GM18519 (cell line): ENCODE results near the gene TBC1D22A.

Experiments used
- ATAC-seq: cut with Tn5 transposase; IDR thresholded peaks from one replicate; pipeline ENCODE4 v1.9.1; 2021; ENCODE audit warnings: mild to moderate bottlenecking, moderate library complexity; ENCODE audit not compliant: unreplicated experiment, low FRiP score

TBC1D22A gene

GRCh38 chr22:46897246-46897623 is 134.8 kb downstream of the TBC1D22A start:
- no peak for ATAC-seq

- ATAC-seq, result no peak
Observed at GRCh38 chr22:46900549-46900948, 138.1 kb downstream of the TBC1D22A start.

GRCh38 chr22:46902436-46902835 is 140.0 kb downstream of the TBC1D22A start:
- ATAC-seq, result no peak

- no peak for ATAC-seq
Observed at GRCh38 chr22:46902998-46903916, 140.8 kb downstream of the TBC1D22A start.

- ATAC-seq, result no peak
Observed at GRCh38 chr22:46905415-46905814, 143.0 kb downstream of the TBC1D22A start.

- ATAC-seq, result no peak
Observed at GRCh38 chr22:46905834-46906233, 143.4 kb downstream of the TBC1D22A start.

- no peak for ATAC-seq
Observed at GRCh38 chr22:46906326-46907045, 144.0 kb downstream of the TBC1D22A start.

- ATAC-seq, result no peak
Observed at GRCh38 chr22:46907241-46908215, 145.1 kb downstream of the TBC1D22A start.

- ATAC-seq, result no peak
Observed at GRCh38 chr22:46908641-46909107, 146.2 kb downstream of the TBC1D22A start.

GRCh38 chr22:46909237-46910030 is 147.0 kb downstream of the TBC1D22A start:
- ATAC-seq, result no peak

- no peak for ATAC-seq
Observed at GRCh38 chr22:46910624-46911023, 148.2 kb downstream of the TBC1D22A start.

- ATAC-seq, result no peak
Observed at GRCh38 chr22:46911346-46911745, 148.9 kb downstream of the TBC1D22A start.

GRCh38 chr22:46913351-46913750 is 150.9 kb downstream of the TBC1D22A start:
- ATAC-seq, result no peak

- no peak for ATAC-seq
Observed at GRCh38 chr22:46914481-46914880, 152.0 kb downstream of the TBC1D22A start.

GRCh38 chr22:46914916-46915894 is 152.8 kb downstream of the TBC1D22A start:
- no peak for ATAC-seq

- ATAC-seq, result no peak
Observed at GRCh38 chr22:46915950-46916730, 153.7 kb downstream of the TBC1D22A start.

GRCh38 chr22:46916886-46917770 is 154.7 kb downstream of the TBC1D22A start:
- no peak for ATAC-seq
